ENCODE data around the gene RSBN1L.
A peak's percentile ranks its signal among the peaks of the same experiment; 100 is the strongest.

Gene RSBN1L

GRCh38 chr7:77734659-77735421 lies 38.6 kb downstream of the RSBN1L start:
- DNase-seq, result no peak

GRCh38 chr7:77735457-77735856 lies 39.2 kb downstream of the RSBN1L start:
- DNase-seq, result no peak

- no peak for DNase-seq
These were observed 40.7 kb downstream of the RSBN1L start for GRCh38 chr7:77736991-77737390.

GRCh38 chr7:77738382-77738781 lies 42.1 kb downstream of the RSBN1L start:
- DNase-seq, result no peak

GRCh38 chr7:77738871-77739270 lies 42.6 kb downstream of the RSBN1L start:
- DNase-seq, result no peak

GRCh38 chr7:77740257-77740656 lies 44.0 kb downstream of the RSBN1L start:
- DNase-seq, result no peak

DNA sequence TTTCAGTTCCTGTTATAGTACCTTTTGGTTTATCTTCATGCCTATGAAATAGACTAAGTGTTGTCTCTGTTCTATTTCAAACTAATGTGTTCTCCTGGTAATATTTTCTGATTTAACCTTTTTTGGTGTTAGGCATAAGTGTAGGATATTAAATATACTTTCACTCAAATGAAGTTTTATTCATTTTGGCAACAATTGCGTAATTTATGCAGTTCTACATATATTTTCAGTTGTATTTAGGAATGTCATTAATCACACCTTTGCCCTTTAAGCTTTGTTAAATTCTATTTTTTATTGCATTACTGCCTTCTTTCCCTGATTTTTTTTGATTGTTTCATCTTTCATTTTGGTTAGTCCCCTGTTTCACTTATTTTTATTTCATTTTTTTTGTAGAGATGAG lies 47.3 kb downstream of the RSBN1L start:
- DNase-seq, result no peak

DNA sequence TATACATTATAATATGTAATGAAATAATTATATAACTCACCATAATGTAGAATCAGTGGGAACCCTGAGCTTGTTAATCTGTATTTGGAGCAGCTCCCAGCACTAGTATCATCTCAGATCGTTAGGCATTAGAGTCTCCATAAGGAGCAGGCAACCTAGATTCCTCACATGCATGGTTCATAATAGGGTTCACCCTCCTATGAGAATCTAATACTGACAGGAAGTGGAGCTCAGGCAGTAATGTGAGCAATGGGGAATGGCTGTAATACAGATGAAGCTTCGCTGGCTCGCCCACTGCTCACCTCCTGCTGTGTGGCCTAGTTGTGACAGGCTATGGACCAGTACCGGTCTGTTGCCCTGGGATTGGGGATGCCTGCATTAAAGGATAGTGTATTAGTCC lies 49.5 kb downstream of the RSBN1L start:
- no peak for DNase-seq

DNA sequence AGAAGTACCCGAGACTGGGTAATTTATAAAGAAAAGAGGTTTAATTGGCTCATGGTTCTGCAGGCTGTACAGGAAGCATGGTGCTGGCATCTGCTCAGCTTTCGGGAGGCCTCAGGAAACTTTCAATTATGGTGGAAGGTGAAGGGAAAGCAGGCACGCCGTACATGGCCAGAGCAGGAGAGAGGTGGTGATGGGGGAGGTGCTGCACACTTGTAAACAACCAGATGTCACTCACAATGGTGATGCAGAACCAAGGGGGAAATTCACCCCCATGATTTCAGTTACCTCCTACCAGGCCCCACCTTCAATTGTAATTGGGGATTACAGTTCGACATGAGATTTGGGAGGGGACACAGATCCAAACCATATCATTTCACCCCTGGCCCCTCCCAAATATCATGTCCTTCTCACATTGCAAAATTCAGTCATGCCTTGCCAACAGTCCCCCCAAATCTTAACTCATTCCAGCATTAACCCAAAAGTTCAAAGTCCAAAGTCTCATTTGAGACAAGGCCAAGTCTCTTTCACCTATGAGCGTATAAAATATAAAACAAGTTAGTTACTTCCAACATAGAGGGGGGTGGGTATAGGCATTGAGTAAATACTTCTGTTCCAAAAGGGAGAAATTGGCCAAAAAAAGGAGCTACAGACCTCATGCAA lies 50.0 kb downstream of the RSBN1L start:
- no peak for DNase-seq

GRCh38 chr7:77746824-77747165 lies 50.5 kb downstream of the RSBN1L start:
- no peak for DNase-seq

DNA sequence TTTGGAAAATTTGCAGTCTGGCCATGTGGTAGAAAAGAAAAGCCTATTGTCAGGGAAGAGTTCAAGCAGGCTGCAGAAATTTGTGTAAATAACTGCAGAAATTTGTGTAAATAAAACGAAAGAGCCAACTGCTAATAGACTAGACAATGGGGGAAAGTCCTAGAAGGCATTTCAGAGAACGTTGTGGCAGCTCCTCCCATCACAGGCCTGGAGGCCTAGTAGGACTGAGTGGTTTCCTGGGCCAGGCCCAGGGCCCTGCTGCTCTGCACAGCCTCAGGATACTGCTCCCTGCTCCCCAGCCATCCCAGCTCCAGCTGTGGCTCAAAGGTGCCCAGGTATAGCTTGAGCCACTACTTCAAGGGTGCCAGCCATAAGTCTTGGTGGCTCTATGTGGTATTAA lies 50.9 kb downstream of the RSBN1L start:
- DNase-seq, result no peak

- no peak for DNase-seq
These were observed 51.5 kb downstream of the RSBN1L start for GRCh38 chr7:77747718-77748117.

DNA sequence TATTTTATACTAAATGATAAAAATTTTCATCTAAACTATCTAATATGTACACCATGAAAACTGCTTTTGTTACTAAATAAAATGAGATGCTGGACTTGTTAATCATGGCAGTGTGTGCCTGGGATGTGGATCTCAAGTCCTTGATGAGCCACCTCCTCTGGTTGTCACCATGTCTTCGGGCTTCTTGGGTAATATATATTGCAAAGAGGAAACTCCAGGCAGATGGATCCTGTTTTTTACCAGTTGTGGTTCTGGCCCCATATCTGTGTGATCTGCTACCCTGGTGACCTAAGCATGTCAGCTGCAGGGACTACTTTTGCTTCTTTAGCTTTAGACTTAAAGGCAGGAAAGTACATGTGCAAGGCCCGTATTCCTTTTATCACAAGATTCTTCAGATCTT lies 55.8 kb downstream of the RSBN1L start:
- no peak for DNase-seq

GRCh38 chr7:77753173-77753572 lies 56.9 kb downstream of the RSBN1L start:
- peak; percentile 57 for DNase-seq

- no peak for DNase-seq
These were observed 61.3 kb downstream of the RSBN1L start for GRCh38 chr7:77757589-77757988.

GRCh38 chr7:77759294-77759889 lies 63.1 kb downstream of the RSBN1L start:
- peak; percentile 6 for DNase-seq

- DNase-seq, result no peak
These were observed 64.7 kb downstream of the RSBN1L start for GRCh38 chr7:77760809-77761453.

DNA sequence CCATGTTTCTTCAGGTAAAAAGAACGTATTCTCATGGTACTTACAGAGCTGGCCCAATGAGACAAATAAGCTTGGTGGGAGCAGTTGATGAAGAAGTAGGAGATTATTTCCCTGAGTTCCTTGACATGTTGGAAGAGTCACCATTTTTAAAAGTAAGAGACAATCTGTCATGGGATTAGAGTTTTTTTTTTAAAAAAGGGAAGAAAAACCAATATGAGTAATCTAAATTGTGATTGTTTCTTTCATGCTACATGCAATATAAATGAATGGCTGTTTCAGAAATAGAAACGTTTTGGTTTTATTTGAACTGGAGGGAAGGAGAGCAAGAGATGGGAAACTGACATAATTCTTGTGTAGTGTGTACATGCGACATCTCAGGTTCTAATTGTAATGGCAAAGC lies 69.2 kb downstream of the RSBN1L start:
- no peak for DNase-seq

- no peak for DNase-seq
These were observed 69.9 kb downstream of the RSBN1L start for GRCh38 chr7:77765906-77766800.

GRCh38 chr7:77766801-77767605 lies 70.7 kb downstream of the RSBN1L start:
- DNase-seq, result no peak

DNA sequence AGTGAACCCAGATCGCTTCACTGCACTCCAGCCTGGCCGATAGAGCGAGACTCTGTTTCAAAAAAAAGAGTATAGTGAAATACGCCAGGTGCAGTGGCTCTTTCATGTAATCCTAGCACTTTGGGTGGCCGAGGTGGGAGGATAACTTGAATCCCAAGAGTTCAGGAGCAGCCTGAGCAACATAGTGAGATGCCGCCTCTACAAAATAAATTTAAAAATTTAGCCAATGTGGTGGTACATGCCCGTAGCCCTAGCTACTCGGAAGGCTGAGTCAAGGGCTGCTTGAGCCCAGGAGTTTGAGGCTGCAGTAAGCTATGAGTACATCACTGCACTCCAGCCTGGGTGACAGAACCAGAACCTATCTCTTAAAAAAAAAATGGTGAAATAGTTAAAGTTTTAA lies 74.1 kb downstream of the RSBN1L start:
- DNase-seq, result no peak

GRCh38 chr7:77771901-77772300 lies 75.6 kb downstream of the RSBN1L start:
- DNase-seq, result no peak

Measured in DMS79 (cell line).